GM21526 (cell line): ENCODE measurements around the gene NUP210L.

Experiments
- ATAC-seq: cut with Tn5 transposase; IDR thresholded peaks from one replicate; pipeline ENCODE4 v1.9.1; 2021; ENCODE audit warnings: moderate library complexity; ENCODE audit not compliant: unreplicated experiment, low FRiP score

Gene NUP210L

DNA sequence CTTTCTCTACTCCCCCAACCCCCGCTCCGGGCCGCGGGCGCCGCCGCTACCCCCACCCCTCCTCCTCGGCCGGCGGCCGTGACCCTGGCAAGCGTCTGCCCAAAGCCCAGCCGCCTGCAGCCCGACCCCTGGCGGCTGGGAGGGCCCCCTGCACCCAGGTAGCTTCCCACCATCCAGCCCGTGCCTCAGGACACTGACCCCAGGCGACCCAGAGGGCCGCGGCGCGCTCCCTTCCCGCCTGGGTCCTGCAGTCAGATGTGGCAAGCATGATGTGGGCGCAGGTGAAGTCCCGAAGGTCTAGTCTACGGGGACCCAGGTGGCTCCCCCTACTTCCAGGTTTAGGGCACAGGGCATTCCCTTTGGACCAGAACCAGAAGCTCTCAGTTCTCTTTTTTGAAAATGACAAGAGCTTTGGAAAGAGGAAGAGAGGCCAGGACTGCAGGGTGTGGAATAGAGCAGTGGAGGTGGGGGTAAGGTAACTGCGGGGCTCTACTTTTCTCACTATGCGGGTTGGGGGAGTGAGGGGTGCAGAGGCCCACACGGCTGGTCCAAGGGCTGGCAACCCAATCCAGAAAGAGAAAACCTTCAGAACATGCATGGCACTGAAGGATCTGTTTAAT lies 208.1 kb downstream of the NUP210L start, which contains the start of gene DENND4B:
Gene DENND4B (minus strand): TSS at position 97 of the 620 bp plus-strand sequence. CDS start 2,344 bp downstream, outside the sequence.
- peak; percentile 48 for ATAC-seq

DNA sequence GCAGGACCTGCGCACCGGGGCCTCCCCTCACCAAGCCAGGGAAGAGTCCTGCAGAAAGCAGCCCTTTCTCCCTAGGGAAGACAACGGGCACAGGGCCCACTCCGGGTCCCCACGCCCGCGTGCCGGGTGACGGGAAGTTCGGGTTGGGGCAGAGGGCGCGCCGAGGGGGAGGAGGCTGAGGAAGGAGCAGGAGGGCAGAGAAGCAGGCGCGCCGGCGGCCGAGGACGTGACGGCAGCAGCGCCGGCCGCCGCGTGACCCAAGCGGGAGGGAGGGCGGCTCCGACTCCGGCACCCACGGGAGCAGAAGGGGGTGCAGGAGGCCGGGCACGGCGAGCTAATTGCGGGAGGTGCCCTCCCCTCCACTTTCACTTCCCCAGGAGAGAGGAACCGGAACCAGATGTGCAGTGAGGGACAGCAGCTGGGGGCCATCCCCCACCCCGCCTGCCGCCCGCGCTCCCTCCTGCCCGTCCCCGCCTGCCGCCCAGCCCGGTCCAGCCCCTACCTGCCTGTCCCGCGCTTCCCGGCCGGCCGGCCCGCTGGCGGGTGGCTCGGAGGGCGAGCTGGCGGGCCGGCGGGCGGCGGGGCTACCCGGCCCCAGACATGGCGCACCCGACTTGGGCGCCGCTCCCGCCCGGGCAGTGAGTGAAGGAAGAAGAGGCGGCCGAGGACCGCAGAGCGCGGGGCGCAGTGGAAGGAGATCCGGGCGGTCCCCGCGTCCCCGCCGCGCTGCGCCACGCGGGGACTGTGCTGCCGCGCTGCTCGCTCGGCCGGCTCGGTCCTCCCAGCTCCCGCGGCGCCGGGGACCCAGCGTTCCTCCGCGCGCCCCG lies 208.9 kb downstream of the NUP210L start:
- peak; percentile 47 for ATAC-seq

DNA sequence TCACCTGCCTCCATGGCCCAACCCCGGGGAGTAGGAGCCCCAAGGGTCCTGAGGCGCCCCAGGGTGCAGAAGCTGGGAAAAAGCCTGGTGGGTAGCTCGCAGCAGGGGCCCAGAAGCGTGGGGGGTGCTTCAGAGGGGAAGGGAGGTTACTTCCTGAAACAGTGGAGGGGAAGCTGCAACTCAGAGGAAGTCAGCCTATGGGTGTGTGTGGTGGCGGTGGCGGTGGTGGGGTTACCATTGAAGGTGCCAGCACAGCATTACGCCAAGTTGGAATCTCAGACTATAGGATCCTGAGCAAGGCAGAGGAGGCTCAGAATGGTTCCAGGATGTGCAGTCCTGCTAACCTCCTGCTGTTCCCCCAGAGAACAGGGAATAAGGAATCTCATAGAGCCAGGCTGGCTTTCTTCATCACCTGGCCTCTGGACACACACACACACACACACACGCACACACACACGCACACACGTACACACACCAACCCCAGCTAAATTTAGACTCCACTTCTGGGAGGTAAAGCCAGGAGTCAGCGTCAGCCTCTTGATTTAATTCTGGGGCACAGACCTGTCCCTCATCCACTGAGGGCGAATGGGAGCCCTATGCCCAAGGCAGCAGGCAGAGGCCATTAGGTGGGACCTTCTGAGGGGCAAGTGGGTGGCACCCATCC lies 209.6 kb downstream of the NUP210L start:
- ATAC-seq = peak; percentile 27

DNA sequence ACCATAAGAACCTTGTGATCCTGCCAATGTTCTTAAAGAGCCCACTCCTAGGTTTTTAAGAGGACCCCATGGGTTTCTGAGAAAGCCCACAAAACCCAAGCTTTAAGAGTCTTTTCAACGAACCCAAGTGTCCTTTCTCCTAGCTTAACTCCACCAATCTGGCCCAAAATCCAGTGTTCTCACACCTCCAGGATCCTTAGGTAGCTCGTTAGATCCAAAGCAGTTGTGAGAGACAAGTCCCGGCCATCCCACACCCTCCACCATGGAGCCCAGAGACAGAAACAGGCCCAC lies 210.1 kb downstream of the NUP210L start:
- no peak for ATAC-seq

DNA sequence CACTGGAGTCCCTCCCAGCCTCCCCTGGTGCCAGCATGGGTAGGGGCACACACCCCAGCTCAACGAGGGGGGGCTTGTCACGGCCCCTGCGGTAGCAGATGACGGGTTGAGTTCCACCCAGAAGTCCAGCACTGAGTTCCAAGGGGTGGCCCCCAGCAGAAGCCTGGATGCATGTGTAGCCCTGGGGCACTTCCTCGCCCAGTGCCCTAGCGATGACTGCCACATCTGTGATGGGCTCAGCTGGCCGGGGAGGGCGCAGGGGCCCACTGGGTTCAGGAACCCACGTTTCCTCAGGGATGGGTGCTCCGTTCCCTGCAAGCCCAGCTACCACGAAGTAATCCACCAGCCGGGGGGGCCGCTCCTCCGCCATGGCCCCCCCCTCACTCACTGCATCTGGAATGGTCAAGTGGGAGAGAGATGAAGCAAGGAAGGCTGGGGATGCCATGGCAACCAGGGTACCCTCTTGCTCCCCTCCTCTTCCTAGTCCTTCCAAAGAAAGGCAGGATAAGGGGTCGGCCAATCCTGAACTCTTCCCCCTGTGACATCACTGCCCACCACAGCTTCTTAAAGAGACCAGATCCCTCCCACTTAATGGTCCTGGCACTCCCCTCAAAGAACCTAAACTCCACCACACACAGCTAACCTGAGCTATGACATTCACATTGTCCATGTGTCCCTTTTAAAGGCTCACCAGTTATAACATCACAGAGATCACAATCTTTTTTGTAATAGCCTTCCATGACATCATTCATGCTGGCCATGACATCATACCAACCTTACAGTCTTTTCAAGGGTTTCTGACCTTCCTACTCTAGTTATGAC lies 210.7 kb downstream of the NUP210L start:
- ATAC-seq = no peak

DNA sequence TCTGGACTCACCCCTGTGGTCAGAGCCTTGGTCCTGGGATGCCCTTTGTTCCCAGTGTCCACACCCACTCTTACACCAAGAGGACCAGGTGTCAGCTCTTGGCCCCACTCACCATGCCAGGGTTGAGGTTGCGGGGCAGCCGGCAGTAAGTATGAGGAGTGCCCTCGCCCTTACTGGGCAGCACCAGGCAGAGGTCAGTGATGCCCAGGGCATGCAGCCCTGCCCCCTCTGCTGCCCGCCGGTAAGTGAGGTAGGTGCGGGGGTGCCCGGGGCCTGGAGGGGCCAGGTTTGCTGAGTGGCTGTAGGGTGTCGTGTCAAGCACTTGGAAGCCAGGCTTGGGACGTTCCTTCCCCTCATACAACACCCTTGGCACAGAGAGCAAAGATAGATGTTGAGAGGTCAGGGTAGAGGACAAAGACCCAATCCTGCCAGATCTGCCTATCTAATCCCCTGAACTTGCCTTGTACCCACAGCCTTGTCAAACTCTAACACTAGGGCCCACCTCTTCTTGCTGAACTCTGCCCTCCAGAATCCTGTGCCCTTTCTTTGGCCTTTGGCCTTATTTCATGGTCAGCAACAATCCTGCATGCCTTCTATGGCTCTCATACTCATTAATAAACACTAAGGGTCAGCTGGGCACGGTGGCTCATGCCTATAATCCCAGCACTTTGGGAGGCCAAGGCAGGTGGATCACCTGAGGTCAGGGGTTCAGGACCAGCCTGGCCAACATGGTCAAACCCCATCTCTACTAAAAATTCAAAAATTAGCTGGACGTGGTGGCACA lies 211.9 kb downstream of the NUP210L start:
- no peak for ATAC-seq
